HUES6 (cell line): Measurements from ENCODE around the gene TET2.

Source experiments
- H3K27ac ChIP-seq: 2 replicates; pipeline ENCODE4 v1.7.0; 2013; ENCODE audit warnings: low read depth, mild to moderate bottlenecking, low read length, inconsistent platforms
- H3K27me3 ChIP-seq: 2 replicates; pipeline ENCODE4 v1.6.1; 2013; ENCODE audit warnings: low read length; ENCODE audit not compliant: control insufficient read depth, insufficient read depth
- H3K36me3 ChIP-seq: 2 replicates; pipeline ENCODE4 v1.6.1; 2013; ENCODE audit warnings: low read length; ENCODE audit not compliant: control insufficient read depth, insufficient read depth
- H3K4me1 ChIP-seq: 2 replicates; pipeline ENCODE4 v1.6.1; 2013; ENCODE audit warnings: low read length; ENCODE audit not compliant: control insufficient read depth, insufficient read depth
- H3K4me3 ChIP-seq: 2 replicates; pipeline ENCODE4 v1.5.1; 2013; ENCODE audit warnings: low read depth, low read length
- H3K9ac ChIP-seq: one replicate; pipeline ENCODE4 v1.6.1; 2013; ENCODE audit warnings: mild to moderate bottlenecking, low read length
- H3K9me3 ChIP-seq: 2 replicates; pipeline ENCODE4 v1.6.1; 2013; ENCODE audit warnings: low read depth, low read length; ENCODE audit not compliant: control insufficient read depth, insufficient read depth

Gene TET2

GRCh38 chr4:105126311-105127169, 20.1 kb upstream of the TET2 start:
- Histone ChIP-seq H3K9me3 (no peaks in the 10 kb centered on the region), H3K36me3 (no peaks in the 10 kb centered on the region), H3K4me3 (no peak overlapping the region), H3K27me3 (peaks cover 3% of the 10 kb centered on the region; the same call in 1 of the 2 replicates), H3K9ac (no peak overlapping the region), H3K4me1 (no peaks in the 10 kb centered on the region; the same call in 1 of the 2 replicates), H3K27ac (no peak overlapping the region)

- no peak overlapping the region for H3K9ac ChIP-seq
- no peaks in the 10 kb centered on the region; the same call in 1 of the 2 replicates for H3K4me1 ChIP-seq
- H3K27me3 ChIP-seq: peaks cover 3% of the 10 kb centered on the region; the same call in 1 of the 2 replicates
- no peaks in the 10 kb centered on the region for H3K36me3 ChIP-seq
- no peak overlapping the region for H3K4me3 ChIP-seq
- no peak overlapping the region for H3K27ac ChIP-seq
- H3K9me3 ChIP-seq: no peaks in the 10 kb centered on the region
Observed at GRCh38 chr4:105127170-105127445, 19.6 kb upstream of the TET2 start.

GRCh38 chr4:105128208-105128607, 18.5 kb upstream of the TET2 start:
- H3K4me3 ChIP-seq: no peak overlapping the region
- no peaks in the 10 kb centered on the region for H3K9me3 ChIP-seq
- H3K36me3 ChIP-seq: no peaks in the 10 kb centered on the region
- no peak overlapping the region for H3K27ac ChIP-seq
- H3K9ac ChIP-seq: no peak overlapping the region
- peaks cover 6% of the 10 kb centered on the region; the same call in 1 of the 2 replicates for H3K27me3 ChIP-seq
- H3K4me1 ChIP-seq: no peaks in the 10 kb centered on the region; the same call in 1 of the 2 replicates

GRCh38 chr4:105129286-105130040, 17.2 kb upstream of the TET2 start:
- Histone ChIP-seq H3K9ac (no peak overlapping the region), H3K4me3 (no peak overlapping the region), H3K27ac (no peak overlapping the region), H3K36me3 (no peaks in the 10 kb centered on the region), H3K9me3 (no peaks in the 10 kb centered on the region), H3K4me1 (no peaks in the 10 kb centered on the region; the same call in 1 of the 2 replicates), H3K27me3 (peaks cover 6% of the 10 kb centered on the region; the same call in 1 of the 2 replicates)

- no peak overlapping the region for H3K4me3 ChIP-seq
- no peak overlapping the region for H3K27ac ChIP-seq
- no peak overlapping the region for H3K9ac ChIP-seq
- no peaks in the 10 kb centered on the region for H3K9me3 ChIP-seq
- peaks cover 6% of the 10 kb centered on the region; the same call in 1 of the 2 replicates for H3K27me3 ChIP-seq
- no peaks in the 10 kb centered on the region; the same call in 1 of the 2 replicates for H3K4me1 ChIP-seq
- no peaks in the 10 kb centered on the region for H3K36me3 ChIP-seq
Observed at GRCh38 chr4:105130945-105131344, 15.7 kb upstream of the TET2 start.

GRCh38 chr4:105133976-105134375, 12.7 kb upstream of the TET2 start:
- no peak overlapping the region for H3K27ac ChIP-seq
- no peaks in the 10 kb centered on the region for H3K9me3 ChIP-seq
- H3K36me3 ChIP-seq: no peaks in the 10 kb centered on the region
- no peak overlapping the region for H3K9ac ChIP-seq
- H3K4me3 ChIP-seq: no peak overlapping the region
- no peaks in the 10 kb centered on the region; the same call in 1 of the 2 replicates for H3K4me1 ChIP-seq
- peaks cover 18% of the 10 kb centered on the region for H3K27me3 ChIP-seq

- peaks cover 30% of the 10 kb centered on the region for H3K27me3 ChIP-seq
- H3K9ac ChIP-seq: no peak overlapping the region
- no peaks in the 10 kb centered on the region for H3K36me3 ChIP-seq
- H3K27ac ChIP-seq: no peak overlapping the region
- no peaks in the 10 kb centered on the region for H3K4me1 ChIP-seq
- no peaks in the 10 kb centered on the region for H3K9me3 ChIP-seq
- no peak overlapping the region for H3K4me3 ChIP-seq
Observed at GRCh38 chr4:105135785-105136184, 10.9 kb upstream of the TET2 start.

- no peak overlapping the region for H3K27ac ChIP-seq
- no peaks in the 10 kb centered on the region for H3K9me3 ChIP-seq
- no peak overlapping the region for H3K9ac ChIP-seq
- no peak overlapping the region for H3K4me3 ChIP-seq
- no peaks in the 10 kb centered on the region; the same call in 1 of the 2 replicates for H3K4me1 ChIP-seq
- no peaks in the 10 kb centered on the region for H3K36me3 ChIP-seq
- peaks cover 46% of the 10 kb centered on the region for H3K27me3 ChIP-seq
Observed at GRCh38 chr4:105137121-105137875, 9.4 kb upstream of the TET2 start.

GRCh38 chr4:105139646-105140045, 7.0 kb upstream of the TET2 start:
- Histone ChIP-seq H3K4me3 (no peak overlapping the region), H3K27me3 (peaks cover 66% of the 10 kb centered on the region), H3K9ac (no peak overlapping the region), H3K36me3 (no peaks in the 10 kb centered on the region), H3K9me3 (no peaks in the 10 kb centered on the region), H3K4me1 (no peaks in the 10 kb centered on the region; the same call in 1 of the 2 replicates), H3K27ac (no peak overlapping the region)

GRCh38 chr4:105140684-105141490, 5.8 kb upstream of the TET2 start:
- Histone ChIP-seq H3K36me3 (no peaks in the 10 kb centered on the region), H3K4me3 (no peak overlapping the region), H3K4me1 (no peaks in the 10 kb centered on the region; the same call in 1 of the 2 replicates), H3K9ac (no peak overlapping the region), H3K27ac (no peak overlapping the region), H3K27me3 (peaks cover 78% of the 10 kb centered on the region), H3K9me3 (no peaks in the 10 kb centered on the region)
